ENCODE measurements around the gene ARID5A. TPM values are rescaled to one million over a fixed set of nuclear protein-coding genes. Genes with fewer than 3 reads are reported as not detected.

The ARID5A gene
- total and polyA plus RNA-seq, 9 of the 15 experiments (the other 6 are each of a cell fraction or from before 2014, with no cell fraction given), result 0.14 to 12.5 (median 3.0) TPM

DNA sequence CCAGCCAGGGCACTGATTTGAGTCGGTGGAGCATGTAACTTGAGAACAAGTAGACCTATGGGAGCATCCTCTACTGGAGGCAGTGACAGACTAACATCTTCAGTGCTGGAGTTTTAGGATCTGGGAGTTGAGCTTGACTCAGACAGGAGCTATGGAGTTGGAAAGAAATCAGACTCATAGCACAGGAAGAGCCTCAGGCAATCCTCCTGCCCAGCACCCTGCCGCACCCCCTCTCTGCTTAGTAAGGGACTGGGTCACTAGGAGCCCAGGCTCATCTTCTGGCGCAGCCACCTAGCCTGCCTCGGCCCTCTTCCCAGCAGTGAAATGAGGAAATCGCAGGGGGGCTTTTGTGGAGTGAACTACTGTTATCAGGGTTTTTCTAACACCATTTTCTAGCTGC lies 3.6 kb downstream of the ARID5A start:
- Histone ChIP-seq H3K36me3 (ENCODE audit: control insufficient read depth, insufficient read depth, low read length) (no peaks in the 10 kb centered on the region), H2AFZ (ENCODE audit: low read depth, low read length) (no peak overlapping the region), H3K9ac (ENCODE audit: insufficient read depth in 1 of 2, low read depth in 2 of 2, low read length in 2 of 2) (no peak overlapping the region), H3K27ac (ENCODE audit: extremely low read depth, low read depth, low read length) (no peak overlapping the region), H3K4me3 (no peak overlapping the region), H3K4me2 (ENCODE audit: insufficient read depth, low read length) (no peak overlapping the region), H3K4me1 (replicated peaks in 1 of 2; ENCODE audit: control insufficient read depth in 2 of 2, insufficient read depth in 2 of 2, low read length in 2 of 2) (peaks cover 3 to 25% of the 10 kb centered on the region in 2 experiments; a peak in 3 of 5 replicates), H4K20me1 (replicated peaks; ENCODE audit: control insufficient read depth, insufficient read depth, low read length) (peaks cover 20% of the 10 kb centered on the region), H3K79me2 (ENCODE audit: control insufficient read depth, insufficient read depth, low read length) (no peaks in the 10 kb centered on the region; the same call in 1 of the 3 replicates), H3K27me3 (ENCODE audit: control insufficient read depth in 2 of 2, insufficient read depth in 2 of 2, low read length in 2 of 2) (no peaks in the 10 kb centered on the region), H3K9me3 (replicated peaks; ENCODE audit: control insufficient read depth, insufficient read depth, low read depth, low read length) (no peaks in the 10 kb centered on the region), H3K9me1 (ENCODE audit: control insufficient read depth, insufficient read depth, low read length) (peaks cover 4% of the 10 kb centered on the region)
- CTCF ChIA-PET (ENCODE audit: low intra/inter-chr PET ratio), result no interaction called here
- FAIRE-seq, result no peak
- no TSS peak for BruUV-seq (replicated peaks)
- 64% methylated on average over 5 of the region's 5 CpGs for WGBS (ENCODE audit: insufficient coverage, low coverage, missing lambda C conversion rate)
- in situ Hi-C loops (cut with MboI) (no loop called here), intact Hi-C loops (cut with micrococcal nuclease) (no loop called here)
- no peak for ATAC-seq
- TF ChIP-seq PHF20 (IDR thresholded peaks at IDR 0.05; ENCODE audit: partially characterized antibody) (no peak), BRD9 (IDR thresholded peaks at IDR 0.05; ENCODE audit: low read depth, partially characterized antibody) (no peak), TCF7L2 (IDR thresholded peaks at IDR 0.05; ENCODE audit: low read depth, low read length) (no peak), SIN3A (IDR thresholded peaks at IDR 0.05; ENCODE audit: borderline replicate concordance in 2 of 2, control insufficient read depth in 1 of 2, low read depth in 2 of 2, low read length in 2 of 2) (no peak), ILF3 (IDR thresholded peaks at IDR 0.05; ENCODE audit: borderline replicate concordance) (no peak), RCOR1 (IDR thresholded peaks at IDR 0.05; ENCODE audit: borderline replicate concordance in 1 of 2, low read depth in 2 of 2, low read length in 2 of 2) (no peak), MED1 (CRISPR knock-in tag; IDR thresholded peaks at IDR 0.05; ENCODE audit: borderline replicate concordance) (no peak), FOXJ2 (tag; IDR thresholded peaks at IDR 0.05) (no peak), EWSR1 (IDR thresholded peaks at IDR 0.05; ENCODE audit: borderline replicate concordance, low read depth, partially characterized antibody) (no peak), ZNF134 (CRISPR knock-in tag; conservative IDR thresholded peaks at IDR 0.05) (no peak), ESRRA (IDR thresholded peaks at IDR 0.05; ENCODE audit: borderline replicate concordance, low read depth) (no peak)
- TF ChIP-seq, protein P1, sequence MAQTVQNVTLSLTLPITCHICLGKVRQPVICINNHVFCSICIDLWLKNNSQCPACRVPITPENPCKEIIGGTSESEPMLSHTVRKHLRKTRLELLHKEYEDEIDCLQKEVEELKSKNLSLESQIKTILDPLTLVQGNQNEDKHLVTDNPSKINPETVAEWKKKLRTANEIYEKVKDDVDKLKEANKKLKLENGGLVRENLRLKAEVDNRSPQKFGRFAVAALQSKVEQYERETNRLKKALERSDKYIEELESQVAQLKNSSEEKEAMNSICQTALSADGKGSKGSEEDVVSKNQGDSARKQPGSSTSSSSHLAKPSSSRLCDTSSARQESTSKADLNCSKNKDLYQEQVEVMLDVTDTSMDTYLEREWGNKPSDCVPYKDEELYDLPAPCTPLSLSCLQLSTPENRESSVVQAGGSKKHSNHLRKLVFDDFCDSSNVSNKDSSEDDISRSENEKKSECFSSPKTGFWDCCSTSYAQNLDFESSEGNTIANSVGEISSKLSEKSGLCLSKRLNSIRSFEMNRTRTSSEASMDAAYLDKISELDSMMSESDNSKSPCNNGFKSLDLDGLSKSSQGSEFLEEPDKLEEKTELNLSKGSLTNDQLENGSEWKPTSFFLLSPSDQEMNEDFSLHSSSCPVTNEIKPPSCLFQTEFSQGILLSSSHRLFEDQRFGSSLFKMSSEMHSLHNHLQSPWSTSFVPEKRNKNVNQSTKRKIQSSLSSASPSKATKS (CRISPR knock-in tag; IDR thresholded peaks at IDR 0.05), result no peak
- TF ChIP-seq, protein P2, sequence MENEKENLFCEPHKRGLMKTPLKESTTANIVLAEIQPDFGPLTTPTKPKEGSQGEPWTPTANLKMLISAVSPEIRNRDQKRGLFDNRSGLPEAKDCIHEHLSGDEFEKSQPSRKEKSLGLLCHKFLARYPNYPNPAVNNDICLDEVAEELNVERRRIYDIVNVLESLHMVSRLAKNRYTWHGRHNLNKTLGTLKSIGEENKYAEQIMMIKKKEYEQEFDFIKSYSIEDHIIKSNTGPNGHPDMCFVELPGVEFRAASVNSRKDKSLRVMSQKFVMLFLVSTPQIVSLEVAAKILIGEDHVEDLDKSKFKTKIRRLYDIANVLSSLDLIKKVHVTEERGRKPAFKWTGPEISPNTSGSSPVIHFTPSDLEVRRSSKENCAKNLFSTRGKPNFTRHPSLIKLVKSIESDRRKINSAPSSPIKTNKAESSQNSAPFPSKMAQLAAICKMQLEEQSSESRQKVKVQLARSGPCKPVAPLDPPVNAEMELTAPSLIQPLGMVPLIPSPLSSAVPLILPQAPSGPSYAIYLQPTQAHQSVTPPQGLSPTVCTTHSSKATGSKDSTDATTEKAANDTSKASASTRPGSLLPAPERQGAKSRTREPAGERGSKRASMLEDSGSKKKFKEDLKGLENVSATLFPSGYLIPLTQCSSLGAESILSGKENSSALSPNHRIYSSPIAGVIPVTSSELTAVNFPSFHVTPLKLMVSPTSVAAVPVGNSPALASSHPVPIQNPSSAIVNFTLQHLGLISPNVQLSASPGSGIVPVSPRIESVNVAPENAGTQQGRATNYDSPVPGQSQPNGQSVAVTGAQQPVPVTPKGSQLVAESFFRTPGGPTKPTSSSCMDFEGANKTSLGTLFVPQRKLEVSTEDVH (IDR thresholded peaks at IDR 0.05; ENCODE audit: low read depth, partially characterized antibody), result no peak
- POLR2A ChIA-PET, result interaction anchor here (0.7 to 1.2 kb wide), 2 partner anchors 8 to 10 kb away, joined by 3 to 7 read pairs; no protein-coding TSS in a partner anchor
- DNase-seq (ENCODE audit: extremely low read depth in 1 of 4, low spot score in 3 of 4), result no peak
